Liver (tissue), 9 donors: Measurements from ENCODE around the gene TRIM4. TPM values are rescaled to one million over a fixed set of nuclear protein-coding genes. Genes with fewer than 3 reads are reported as not detected.

ENCODE experiments used
- DNase-seq: peaks from one replicate; pipeline ENCODE4 v3.0.0-alpha.2; 2017; ENCODE audit warnings: low spot score
- H3K27ac ChIP-seq, 2 donors: one replicate each; pipeline ENCODE4 v1.7.0; 2013; ENCODE audit warnings: inconsistent platforms in 2 of 2, low read length in 2 of 2, control low read depth in 1 of 2, low read depth in 1 of 2, mild to moderate bottlenecking in 1 of 2
- H3K27me3 ChIP-seq, 4 donors: one replicate each; pipeline versions ENCODE4 v1.6.1 to v1.7.0; 2013; ENCODE audit warnings: low read length in 3 of 4, inconsistent platforms in 1 of 4, mild to moderate bottlenecking in 1 of 4, moderate library complexity in 1 of 4; ENCODE audit not compliant: control insufficient read depth in 4 of 4, insufficient read depth in 4 of 4
- H3K36me3 ChIP-seq, 4 donors: one replicate each; pipeline versions ENCODE4 v1.6.1 to v1.7.0; 2013; ENCODE audit warnings: low read length in 3 of 4, mild to moderate bottlenecking in 3 of 4, low read depth in 1 of 4, moderate library complexity in 1 of 4; ENCODE audit not compliant: control insufficient read depth in 4 of 4, insufficient read depth in 3 of 4
- H3K4me1 ChIP-seq, 4 donors: one replicate each; pipeline versions ENCODE4 v1.6.1 to v1.7.0; 2013; ENCODE audit warnings: low read length in 3 of 4, mild to moderate bottlenecking in 3 of 4, moderate library complexity in 1 of 4; ENCODE audit not compliant: control insufficient read depth in 4 of 4, insufficient read depth in 4 of 4
- H3K4me3 ChIP-seq, 3 donors: one replicate each; pipeline versions ENCODE4 v1.6.1 to v1.7.0; 2013; ENCODE audit warnings: low read length in 3 of 3, control low read depth in 1 of 3, low read depth in 1 of 3, mild to moderate bottlenecking in 1 of 3
- H3K9ac ChIP-seq, 2 donors: one replicate each; pipeline ENCODE4 v1.7.0; 2013; ENCODE audit warnings: low read length in 2 of 2, mild to moderate bottlenecking in 2 of 2, moderate library complexity in 2 of 2, control low read depth in 1 of 2, low read depth in 1 of 2
- H3K9me3 ChIP-seq, 4 donors: one replicate each; pipeline versions ENCODE4 v1.6.1 to v1.7.0; 2013; ENCODE audit warnings: low read length in 3 of 4; ENCODE audit not compliant: control insufficient read depth in 4 of 4
- EGR1 ChIP-seq, 2 donors: IDR thresholded peaks; 2 replicates each; pipeline ENCODE4 v1.6.1; 2016 to 2018; ENCODE audit warnings: antibody characterized with exemption in 2 of 2, low read depth in 2 of 2
- FOXA1 ChIP-seq: IDR thresholded peaks from 2 replicates; pipeline ENCODE4 v1.6.1; 2016; ENCODE audit warnings: antibody characterized with exemption
- FOXA2 ChIP-seq: IDR thresholded peaks from 2 replicates; pipeline ENCODE4 v1.6.1; 2016; ENCODE audit warnings: antibody characterized with exemption
- GABPA ChIP-seq, 2 donors: IDR thresholded peaks in 1 of 2; conservative IDR thresholded peaks in 1 of 2; 2 replicates each; pipeline ENCODE4 v1.6.1; 2016; ENCODE audit warnings: antibody characterized with exemption in 2 of 2, mild to moderate bottlenecking in 1 of 2, moderate library complexity in 1 of 2
- HNF4A ChIP-seq, 2 donors: conservative IDR thresholded peaks; 2 replicates each; pipeline ENCODE4 v1.6.1; 2016; ENCODE audit warnings: antibody characterized with exemption in 2 of 2, mild to moderate bottlenecking in 2 of 2
- HNF4G ChIP-seq: IDR thresholded peaks from 2 replicates; pipeline ENCODE4 v1.6.1; 2016; ENCODE audit warnings: antibody characterized with exemption
- JUND ChIP-seq, 2 donors: IDR thresholded peaks; 2 replicates each; pipeline ENCODE4 v1.6.1; 2016; ENCODE audit warnings: antibody characterized with exemption in 2 of 2
- NR2F2 ChIP-seq: IDR thresholded peaks from 2 replicates; pipeline ENCODE4 v1.6.1; 2016; ENCODE audit warnings: antibody characterized with exemption
- RAD21 ChIP-seq, 2 donors: IDR thresholded peaks; 2 replicates each; pipeline ENCODE4 v1.6.1; 2016; ENCODE audit warnings: antibody characterized with exemption in 2 of 2, mild to moderate bottlenecking in 2 of 2
- RXRA ChIP-seq, 2 donors: IDR thresholded peaks; 2 replicates each; pipeline ENCODE4 v1.6.1; 2017 to 2018; ENCODE audit warnings: antibody characterized with exemption in 2 of 2, mild to moderate bottlenecking in 1 of 2
- SP1 ChIP-seq: IDR thresholded peaks from 2 replicates; pipeline ENCODE4 v1.6.1; 2018; ENCODE audit warnings: antibody characterized with exemption, mild to moderate bottlenecking
- TAF1 ChIP-seq: conservative IDR thresholded peaks from 2 replicates; pipeline ENCODE4 v1.6.1; 2016; ENCODE audit warnings: antibody characterized with exemption, mild to moderate bottlenecking
- YY1 ChIP-seq: IDR thresholded peaks from 2 replicates; pipeline ENCODE4 v1.6.1; 2016; ENCODE audit warnings: antibody characterized with exemption, mild to moderate bottlenecking
- WGBS: extraction: QIAGEN DNeasy Blood & Tissue Kit; methylation state at CpG from one replicate; pipeline ENCODE4 v1.1.7; 2013; 5-methylcytosine and 5-hydroxymethylcytosine counted together
- polyA plus RNA-seq, 2 donors: library from polyadenylated mRNA; stranded (reverse) in 1 of 2; unstranded in 1 of 2; fragments of 200-250 nt in 1 of 2; fragments of >200 nt in 1 of 2; fragmentation: Nextera tagmentation in 1 of 2; extraction: Ambion mirVana in 1 of 2; gene quantifications; one replicate each; pipeline versions ENCODE4 v1.2.1 to v1.2.3, GENCODE V29; 2013 to 2015
- total RNA-seq, 2 donors: library from RNA; depleted of rRNA; stranded (reverse); fragments of >200 nt; gene quantifications; one replicate each; pipeline ENCODE4 v1.2.3, GENCODE V29; 2014
- TF ChIP-seq, protein P1 (sequence below): IDR thresholded peaks from 2 replicates; pipeline ENCODE4 v1.6.1; 2016; ENCODE audit warnings: antibody characterized with exemption
- TF ChIP-seq, protein P2 (sequence below): fragments of 150-350 bp; IDR thresholded peaks from 2 replicates; pipeline ENCODE4 v1.5.1; 2017; ENCODE audit warnings: improper control_type of control experiment, low read depth, low read length; ENCODE audit not compliant: missing input control
- TF ChIP-seq, protein P3 (sequence below): IDR thresholded peaks from 2 replicates; pipeline ENCODE4 v1.6.1; 2016; ENCODE audit warnings: antibody characterized with exemption
- TF ChIP-seq, protein P4 (sequence below): IDR thresholded peaks from 2 replicates; pipeline ENCODE4 v1.6.1; 2016; ENCODE audit warnings: antibody characterized with exemption, mild to moderate bottlenecking
- TF ChIP-seq, protein P5 (sequence below): IDR thresholded peaks from 2 replicates; pipeline ENCODE4 v1.6.1; 2016; ENCODE audit warnings: antibody characterized with exemption
- donor health status: healthy.
- donor health status: healthy.
- donor health status: healthy.
- donor health status: healthy.
- donor health status: healthy.

The TRIM4 gene
- total and polyA plus RNA-seq, 4 donors: 11.9 to 23.0 (median 14.6) TPM

DNA sequence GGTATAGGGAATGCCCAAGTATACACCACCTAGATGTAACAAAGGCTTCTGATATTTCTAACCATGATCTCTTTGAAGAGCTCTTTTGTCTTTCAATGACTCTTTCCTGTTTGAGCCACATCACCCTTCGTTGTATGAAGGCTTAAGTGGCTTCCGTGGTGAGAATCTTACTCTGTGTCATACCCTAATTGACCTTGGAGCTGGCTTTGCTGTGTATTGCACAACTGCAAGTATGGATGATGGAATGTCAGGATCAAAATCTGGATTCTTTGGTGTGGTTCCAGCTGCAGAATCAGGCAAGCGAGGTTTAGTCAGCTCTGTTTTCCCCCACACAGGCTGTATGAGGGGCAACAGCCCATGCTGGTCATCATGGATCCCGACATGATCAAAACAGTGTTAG lies 75.5 kb downstream of the TRIM4 start:
- Histone ChIP-seq H3K4me1 (no peaks in the 10 kb centered on the region), H3K4me3 (no peak overlapping the region), H3K9me3 (no peaks in the 10 kb centered on the region), H3K27ac (no peak overlapping the region), H3K9ac (no peak overlapping the region), H3K27me3 (no peaks in the 10 kb centered on the region), H3K36me3 (peaks cover 0 to 43% (median 18%) of the 10 kb centered on the region in 4 donors)
- 81% methylated on average over 4 of the region's 4 CpGs for WGBS
- TF ChIP-seq, protein P1, sequence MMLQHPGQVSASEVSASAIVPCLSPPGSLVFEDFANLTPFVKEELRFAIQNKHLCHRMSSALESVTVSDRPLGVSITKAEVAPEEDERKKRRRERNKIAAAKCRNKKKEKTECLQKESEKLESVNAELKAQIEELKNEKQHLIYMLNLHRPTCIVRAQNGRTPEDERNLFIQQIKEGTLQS: no peak
- TF ChIP-seq, protein P2, sequence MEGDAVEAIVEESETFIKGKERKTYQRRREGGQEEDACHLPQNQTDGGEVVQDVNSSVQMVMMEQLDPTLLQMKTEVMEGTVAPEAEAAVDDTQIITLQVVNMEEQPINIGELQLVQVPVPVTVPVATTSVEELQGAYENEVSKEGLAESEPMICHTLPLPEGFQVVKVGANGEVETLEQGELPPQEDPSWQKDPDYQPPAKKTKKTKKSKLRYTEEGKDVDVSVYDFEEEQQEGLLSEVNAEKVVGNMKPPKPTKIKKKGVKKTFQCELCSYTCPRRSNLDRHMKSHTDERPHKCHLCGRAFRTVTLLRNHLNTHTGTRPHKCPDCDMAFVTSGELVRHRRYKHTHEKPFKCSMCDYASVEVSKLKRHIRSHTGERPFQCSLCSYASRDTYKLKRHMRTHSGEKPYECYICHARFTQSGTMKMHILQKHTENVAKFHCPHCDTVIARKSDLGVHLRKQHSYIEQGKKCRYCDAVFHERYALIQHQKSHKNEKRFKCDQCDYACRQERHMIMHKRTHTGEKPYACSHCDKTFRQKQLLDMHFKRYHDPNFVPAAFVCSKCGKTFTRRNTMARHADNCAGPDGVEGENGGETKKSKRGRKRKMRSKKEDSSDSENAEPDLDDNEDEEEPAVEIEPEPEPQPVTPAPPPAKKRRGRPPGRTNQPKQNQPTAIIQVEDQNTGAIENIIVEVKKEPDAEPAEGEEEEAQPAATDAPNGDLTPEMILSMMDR: no peak
- TF ChIP-seq FOXA1 (no peak), HNF4G (no peak), JUND (IDR thresholded peaks at IDR 0.05) (no peak), RXRA (IDR thresholded peaks at IDR 0.05) (no peak), RAD21 (IDR thresholded peaks at IDR 0.05) (no peak), NR2F2 (no peak), YY1 (no peak), SP1 (no peak), EGR1 (IDR thresholded peaks at IDR 0.05; ENCODE audit: low read depth in 2 of 2) (no peak), TAF1 (no peak), GABPA (IDR thresholded peaks at IDR 0.05 in 1 of 2, conservative IDR thresholded peaks at IDR 0.05 in 1 of 2) (no peak), FOXA2 (no peak), HNF4A (conservative IDR thresholded peaks at IDR 0.05) (no peak)
- TF ChIP-seq, protein P3, sequence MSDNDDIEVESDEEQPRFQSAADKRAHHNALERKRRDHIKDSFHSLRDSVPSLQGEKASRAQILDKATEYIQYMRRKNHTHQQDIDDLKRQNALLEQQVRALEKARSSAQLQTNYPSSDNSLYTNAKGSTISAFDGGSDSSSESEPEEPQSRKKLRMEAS: no peak
- TF ChIP-seq, protein P4, sequence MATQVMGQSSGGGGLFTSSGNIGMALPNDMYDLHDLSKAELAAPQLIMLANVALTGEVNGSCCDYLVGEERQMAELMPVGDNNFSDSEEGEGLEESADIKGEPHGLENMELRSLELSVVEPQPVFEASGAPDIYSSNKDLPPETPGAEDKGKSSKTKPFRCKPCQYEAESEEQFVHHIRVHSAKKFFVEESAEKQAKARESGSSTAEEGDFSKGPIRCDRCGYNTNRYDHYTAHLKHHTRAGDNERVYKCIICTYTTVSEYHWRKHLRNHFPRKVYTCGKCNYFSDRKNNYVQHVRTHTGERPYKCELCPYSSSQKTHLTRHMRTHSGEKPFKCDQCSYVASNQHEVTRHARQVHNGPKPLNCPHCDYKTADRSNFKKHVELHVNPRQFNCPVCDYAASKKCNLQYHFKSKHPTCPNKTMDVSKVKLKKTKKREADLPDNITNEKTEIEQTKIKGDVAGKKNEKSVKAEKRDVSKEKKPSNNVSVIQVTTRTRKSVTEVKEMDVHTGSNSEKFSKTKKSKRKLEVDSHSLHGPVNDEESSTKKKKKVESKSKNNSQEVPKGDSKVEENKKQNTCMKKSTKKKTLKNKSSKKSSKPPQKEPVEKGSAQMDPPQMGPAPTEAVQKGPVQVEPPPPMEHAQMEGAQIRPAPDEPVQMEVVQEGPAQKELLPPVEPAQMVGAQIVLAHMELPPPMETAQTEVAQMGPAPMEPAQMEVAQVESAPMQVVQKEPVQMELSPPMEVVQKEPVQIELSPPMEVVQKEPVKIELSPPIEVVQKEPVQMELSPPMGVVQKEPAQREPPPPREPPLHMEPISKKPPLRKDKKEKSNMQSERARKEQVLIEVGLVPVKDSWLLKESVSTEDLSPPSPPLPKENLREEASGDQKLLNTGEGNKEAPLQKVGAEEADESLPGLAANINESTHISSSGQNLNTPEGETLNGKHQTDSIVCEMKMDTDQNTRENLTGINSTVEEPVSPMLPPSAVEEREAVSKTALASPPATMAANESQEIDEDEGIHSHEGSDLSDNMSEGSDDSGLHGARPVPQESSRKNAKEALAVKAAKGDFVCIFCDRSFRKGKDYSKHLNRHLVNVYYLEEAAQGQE: no peak
- TF ChIP-seq, protein P5, sequence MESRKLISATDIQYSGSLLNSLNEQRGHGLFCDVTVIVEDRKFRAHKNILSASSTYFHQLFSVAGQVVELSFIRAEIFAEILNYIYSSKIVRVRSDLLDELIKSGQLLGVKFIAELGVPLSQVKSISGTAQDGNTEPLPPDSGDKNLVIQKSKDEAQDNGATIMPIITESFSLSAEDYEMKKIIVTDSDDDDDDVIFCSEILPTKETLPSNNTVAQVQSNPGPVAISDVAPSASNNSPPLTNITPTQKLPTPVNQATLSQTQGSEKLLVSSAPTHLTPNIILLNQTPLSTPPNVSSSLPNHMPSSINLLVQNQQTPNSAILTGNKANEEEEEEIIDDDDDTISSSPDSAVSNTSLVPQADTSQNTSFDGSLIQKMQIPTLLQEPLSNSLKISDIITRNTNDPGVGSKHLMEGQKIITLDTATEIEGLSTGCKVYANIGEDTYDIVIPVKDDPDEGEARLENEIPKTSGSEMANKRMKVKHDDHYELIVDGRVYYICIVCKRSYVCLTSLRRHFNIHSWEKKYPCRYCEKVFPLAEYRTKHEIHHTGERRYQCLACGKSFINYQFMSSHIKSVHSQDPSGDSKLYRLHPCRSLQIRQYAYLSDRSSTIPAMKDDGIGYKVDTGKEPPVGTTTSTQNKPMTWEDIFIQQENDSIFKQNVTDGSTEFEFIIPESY: no peak
- DNase-seq: no peak
